BJ (cell line): Measurements from ENCODE around the gene GH2. TPM values are rescaled to one million over a fixed set of nuclear protein-coding genes. Genes with fewer than 3 reads are reported as not detected.

Experiments used
- CTCF ChIA-PET: fragments of 350-600 bp; formaldehyde crosslinking; extraction: SDS; loops from one replicate; lab custom pipeline; 2021; ENCODE audit warnings: antibody characterized with exemption, inconsistent platforms; lab: Yijun Ruan, JAX
- POLR2A ChIA-PET: fragments of 300-600 bp; sonication (Branson Sonifier 250); formaldehyde crosslinking; extraction: SDS; loops from one replicate; lab custom pipeline; 2021; ENCODE audit warnings: antibody characterized with exemption; lab: Charles Lee
- DNase-seq: peaks from one replicate; pipeline ENCODE4 v3.0.0-alpha.2; 2011; ENCODE audit warnings: low read depth
- H3K27me3 ChIP-seq: 2 replicates; pipeline ENCODE4 v1.6.0; 2011; ENCODE audit warnings: low read length; ENCODE audit not compliant: control insufficient read depth, insufficient read depth
- H3K36me3 ChIP-seq: 2 replicates; pipeline ENCODE4 v1.5.1; 2011; ENCODE audit warnings: low read length; ENCODE audit not compliant: control insufficient read depth, insufficient read depth
- H3K4me3 ChIP-seq: 2 replicates; pipeline ENCODE4 v1.5.1; 2011; ENCODE audit warnings: low read depth, mild to moderate bottlenecking, control low read depth, low read length
- polyA plus RNA-seq: library from polyadenylated mRNA; depleted of rRNA; stranded (reverse); fragments of >200 nt; gene quantifications from 2 replicates; pipeline ENCODE4 v1.2.3, GENCODE V29; 2011
- TF ChIP-seq, protein P1 (sequence below): IDR thresholded peaks from 2 replicates; pipeline ENCODE4 v1.5.1; 2011; ENCODE audit warnings: low read depth, mild to moderate bottlenecking, control low read depth, inconsistent platforms, low read length, moderate library complexity; ENCODE audit not compliant: insufficient read depth

GH2 gene
- polyA plus RNA-seq, 1 experiment: not detected

DNA sequence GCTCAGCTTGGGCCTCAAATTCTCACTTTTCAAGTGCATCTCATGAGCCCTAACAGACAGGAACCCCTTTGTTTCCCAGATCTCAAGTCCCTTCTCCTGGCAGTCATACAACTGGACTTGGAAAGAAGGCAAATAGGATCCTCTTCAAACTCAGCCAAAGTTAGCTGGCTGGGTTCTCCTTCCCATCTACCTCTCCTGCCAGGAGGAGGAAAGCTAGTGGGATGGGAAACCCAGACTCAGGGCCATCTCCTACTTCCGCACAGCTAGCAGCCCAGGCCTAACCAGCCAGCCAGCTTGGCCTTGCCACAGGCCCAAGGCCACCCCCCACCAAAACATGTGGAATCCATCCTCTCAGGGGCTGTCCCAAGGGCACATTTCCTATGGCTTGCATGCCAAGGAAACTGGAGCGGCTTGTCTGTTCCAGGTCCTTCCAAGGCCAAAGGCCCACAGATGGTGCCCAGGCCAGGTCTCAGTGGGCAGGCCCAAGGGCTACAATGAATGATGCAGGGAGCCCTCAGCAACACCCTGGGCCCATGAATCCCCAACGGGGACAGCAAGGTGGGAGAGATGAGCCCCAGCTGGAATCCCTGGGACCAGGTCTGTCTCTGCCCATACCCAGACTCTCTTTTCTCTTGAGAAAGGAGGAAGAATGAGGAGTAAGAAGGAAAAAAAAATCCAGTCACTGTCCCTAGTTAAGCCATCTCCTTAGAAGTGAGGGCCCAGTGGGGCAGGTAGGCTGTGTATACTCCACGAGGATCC is 41.0 kb downstream of the GH2 start:
- peaks cover 2% of the 10 kb centered on the region for H3K36me3 ChIP-seq
- peak overlapping the region; percentile 82 for H3K4me3 ChIP-seq
- TF ChIP-seq, protein P1, sequence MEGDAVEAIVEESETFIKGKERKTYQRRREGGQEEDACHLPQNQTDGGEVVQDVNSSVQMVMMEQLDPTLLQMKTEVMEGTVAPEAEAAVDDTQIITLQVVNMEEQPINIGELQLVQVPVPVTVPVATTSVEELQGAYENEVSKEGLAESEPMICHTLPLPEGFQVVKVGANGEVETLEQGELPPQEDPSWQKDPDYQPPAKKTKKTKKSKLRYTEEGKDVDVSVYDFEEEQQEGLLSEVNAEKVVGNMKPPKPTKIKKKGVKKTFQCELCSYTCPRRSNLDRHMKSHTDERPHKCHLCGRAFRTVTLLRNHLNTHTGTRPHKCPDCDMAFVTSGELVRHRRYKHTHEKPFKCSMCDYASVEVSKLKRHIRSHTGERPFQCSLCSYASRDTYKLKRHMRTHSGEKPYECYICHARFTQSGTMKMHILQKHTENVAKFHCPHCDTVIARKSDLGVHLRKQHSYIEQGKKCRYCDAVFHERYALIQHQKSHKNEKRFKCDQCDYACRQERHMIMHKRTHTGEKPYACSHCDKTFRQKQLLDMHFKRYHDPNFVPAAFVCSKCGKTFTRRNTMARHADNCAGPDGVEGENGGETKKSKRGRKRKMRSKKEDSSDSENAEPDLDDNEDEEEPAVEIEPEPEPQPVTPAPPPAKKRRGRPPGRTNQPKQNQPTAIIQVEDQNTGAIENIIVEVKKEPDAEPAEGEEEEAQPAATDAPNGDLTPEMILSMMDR: no peak
- H3K27me3 ChIP-seq: no peaks in the 10 kb centered on the region
- CTCF ChIA-PET: interaction anchor here (1.0 to 1.6 kb wide), 3 partner anchors 25 to 28 kb away, joined by 3 to 4 read pairs (median 3); no protein-coding TSS in a partner anchor
- POLR2A ChIA-PET: no interaction called here
- DNase-seq: no peak

DNA sequence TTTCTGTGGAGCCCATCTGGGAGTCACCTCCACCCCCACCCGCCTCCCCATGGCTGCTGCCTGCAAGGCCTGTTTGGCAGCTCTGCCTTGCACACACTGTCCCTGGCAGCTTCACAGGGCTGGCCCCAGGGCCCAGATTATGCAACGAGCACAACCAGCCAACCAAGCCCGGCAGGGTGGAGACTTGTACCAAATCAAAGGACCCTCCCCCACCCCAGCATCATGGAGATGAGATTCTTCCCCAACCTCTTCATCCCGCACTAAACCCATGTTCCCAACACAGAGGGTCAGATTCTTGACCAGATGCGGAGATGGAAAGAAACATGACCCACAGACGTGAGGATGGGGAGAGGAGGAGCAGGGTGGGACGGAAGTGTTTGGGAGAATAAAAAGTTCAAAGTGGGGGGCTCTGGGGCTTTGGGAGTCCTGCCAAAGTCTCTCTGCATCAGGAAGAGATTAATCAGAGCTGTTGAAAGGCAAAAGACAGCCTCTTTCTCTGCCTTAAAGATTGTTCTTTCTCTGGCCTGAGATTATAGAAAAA is 43.0 kb downstream of the GH2 start:
- TF ChIP-seq, protein P1: no peak
- ChIA-PET CTCF (interaction anchor here (0.8 to 3.0 kb wide), 5 partner anchors 9 to 43 kb away, joined by 3 to 11 read pairs (median 4); partner anchors contain the start of gene GH2), POLR2A (interaction anchor here (0.7 kb wide), 1 partner anchor 10 kb away, joined by 6 read pairs; no protein-coding TSS in a partner anchor)
- Histone ChIP-seq H3K36me3 (peaks cover 13% of the 10 kb centered on the region), H3K4me3 (no peak overlapping the region), H3K27me3 (no peaks in the 10 kb centered on the region)
- peak; percentile 34 for DNase-seq

GRCh38 chr17:63837962-63838600 is 43.7 kb downstream of the GH2 start:
- Histone ChIP-seq H3K27me3 (no peaks in the 10 kb centered on the region), H3K36me3 (peaks cover 20% of the 10 kb centered on the region), H3K4me3 (no peak overlapping the region)
- TF ChIP-seq, protein P1: no peak
- POLR2A ChIA-PET: interaction anchor here (0.7 kb wide), 1 partner anchor 10 kb away, joined by 6 read pairs; no protein-coding TSS in a partner anchor
- CTCF ChIA-PET: interaction anchor here (0.8 to 3.0 kb wide), 4 partner anchors 8 to 30 kb away, joined by 3 to 11 read pairs (median 6); no protein-coding TSS in a partner anchor
- DNase-seq: no peak

DNA sequence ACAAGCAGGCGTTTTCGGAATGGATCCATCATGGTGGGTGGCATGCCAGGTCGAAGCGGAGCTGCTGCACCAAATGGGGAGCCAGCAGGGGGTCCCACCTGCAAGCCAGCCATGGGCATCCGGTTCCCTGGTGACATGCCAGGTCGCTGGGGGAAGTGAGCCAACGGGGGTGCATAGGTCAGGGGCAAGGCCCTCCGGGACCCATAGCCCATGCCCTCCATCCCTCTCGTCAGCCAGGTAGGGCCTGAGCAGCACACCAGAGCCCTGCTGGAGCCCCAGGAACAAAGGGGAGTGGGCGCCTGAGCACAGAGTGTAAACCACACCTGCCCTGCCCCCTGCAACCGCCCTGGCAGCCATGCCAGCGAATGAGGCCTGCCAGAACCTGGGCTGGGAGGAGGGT is 44.3 kb downstream of the GH2 start:
- Histone ChIP-seq H3K27me3 (no peaks in the 10 kb centered on the region), H3K36me3 (peaks cover 26% of the 10 kb centered on the region), H3K4me3 (no peak overlapping the region)
- DNase-seq: no peak
- ChIA-PET CTCF (interaction anchor here (1.1 to 3.0 kb wide), 2 partner anchors 9 to 11 kb away, joined by 4 to 11 read pairs; no protein-coding TSS in a partner anchor), POLR2A (no interaction called here)
- TF ChIP-seq, protein P1: no peak

DNA sequence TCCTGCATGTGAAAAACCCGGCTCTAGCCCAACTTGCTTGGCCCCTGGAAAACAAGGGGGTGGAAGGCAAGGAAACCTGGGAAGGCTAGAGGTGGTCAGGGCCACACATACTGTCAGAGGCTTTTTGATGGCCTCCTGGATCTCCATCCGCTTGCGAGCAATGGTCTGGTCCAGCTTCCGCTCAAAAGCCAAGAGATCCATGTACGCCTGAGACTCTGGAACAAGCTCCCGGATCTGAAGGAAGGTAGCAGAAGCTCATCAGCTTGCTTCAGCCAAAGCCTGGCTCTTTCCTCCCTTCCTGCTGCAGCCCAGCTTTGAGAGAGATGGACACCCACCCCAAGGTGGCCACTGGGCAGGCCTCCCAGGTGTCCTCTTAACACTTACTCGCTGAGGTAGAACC is 44.9 kb downstream of the GH2 start:
- no peaks in the 10 kb centered on the region for H3K27me3 ChIP-seq
- no peak for DNase-seq
- TF ChIP-seq, protein P1: no peak
- ChIA-PET POLR2A (no interaction called here), CTCF (interaction anchor here (3.0 kb wide), 1 partner anchor 9 kb away, joined by 11 read pairs; no protein-coding TSS in a partner anchor)
- H3K36me3 ChIP-seq: peaks cover 32% of the 10 kb centered on the region
- H3K4me3 ChIP-seq: no peak overlapping the region
